Measurements from ENCODE around the gene PROCA1. TPM values are rescaled to one million over a fixed set of nuclear protein-coding genes. Genes with fewer than 3 reads are reported as not detected.

PROCA1 gene
- polyA plus RNA-seq, 1 donor (not counting 4 experiments of a cell fraction or from before 2014, with no cell fraction given), result 0.39 TPM

- DNase-seq (ENCODE audit: low read depth, low spot score) (no peak), FAIRE-seq (no peak)
- Histone ChIP-seq H3K27ac (ENCODE audit: control insufficient read depth, insufficient read depth, low read length) (no peak overlapping the region), H3K9me3 (ENCODE audit: control insufficient read depth, low read depth, low read length) (no peaks in the 10 kb centered on the region), H3K27me3 (ENCODE audit: control insufficient read depth, extremely low read depth, insufficient read depth, low read length) (no peaks in the 10 kb centered on the region), H2AFZ (ENCODE audit: control insufficient read depth, low read length) (no peak overlapping the region), H3K36me3 (ENCODE audit: control insufficient read depth in 2 of 2, extremely low read depth in 1 of 2, insufficient read depth in 2 of 2, low read length in 2 of 2) (peaks cover 17 to 27% of the 10 kb centered on the region in 2 experiments), H3K9ac (ENCODE audit: control insufficient read depth, extremely low read depth, insufficient read depth, low read length) (no peak overlapping the region), H3K4me2 (ENCODE audit: control insufficient read depth, extremely low read depth, insufficient read depth, low read depth, low read length) (no peak overlapping the region), H3K4me3 (ENCODE audit: control insufficient read depth in 2 of 3, extremely low read depth in 1 of 3, insufficient read depth in 2 of 3, low read depth in 1 of 3, low read length in 3 of 3) (no peak overlapping the region), H3K9me1 (ENCODE audit: control insufficient read depth, extremely low read depth, insufficient read depth, low read length) (peaks cover 2% of the 10 kb centered on the region), H4K20me1 (ENCODE audit: control insufficient read depth, extremely low read depth, insufficient read depth, low read length) (peaks cover 7% of the 10 kb centered on the region), H3K4me1 (ENCODE audit: control insufficient read depth, extremely low read depth, insufficient read depth, low read length) (no peaks in the 10 kb centered on the region), H3K79me2 (ENCODE audit: control insufficient read depth, insufficient read depth, low read length) (peaks cover 7% of the 10 kb centered on the region)
- dilution Hi-C loops (cut with MboI; ENCODE audit: extremely low pct_ligation_motif_present, low sequenced_read_pairs), result no loop called here
- TF ChIP-seq, protein P1, sequence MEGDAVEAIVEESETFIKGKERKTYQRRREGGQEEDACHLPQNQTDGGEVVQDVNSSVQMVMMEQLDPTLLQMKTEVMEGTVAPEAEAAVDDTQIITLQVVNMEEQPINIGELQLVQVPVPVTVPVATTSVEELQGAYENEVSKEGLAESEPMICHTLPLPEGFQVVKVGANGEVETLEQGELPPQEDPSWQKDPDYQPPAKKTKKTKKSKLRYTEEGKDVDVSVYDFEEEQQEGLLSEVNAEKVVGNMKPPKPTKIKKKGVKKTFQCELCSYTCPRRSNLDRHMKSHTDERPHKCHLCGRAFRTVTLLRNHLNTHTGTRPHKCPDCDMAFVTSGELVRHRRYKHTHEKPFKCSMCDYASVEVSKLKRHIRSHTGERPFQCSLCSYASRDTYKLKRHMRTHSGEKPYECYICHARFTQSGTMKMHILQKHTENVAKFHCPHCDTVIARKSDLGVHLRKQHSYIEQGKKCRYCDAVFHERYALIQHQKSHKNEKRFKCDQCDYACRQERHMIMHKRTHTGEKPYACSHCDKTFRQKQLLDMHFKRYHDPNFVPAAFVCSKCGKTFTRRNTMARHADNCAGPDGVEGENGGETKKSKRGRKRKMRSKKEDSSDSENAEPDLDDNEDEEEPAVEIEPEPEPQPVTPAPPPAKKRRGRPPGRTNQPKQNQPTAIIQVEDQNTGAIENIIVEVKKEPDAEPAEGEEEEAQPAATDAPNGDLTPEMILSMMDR (optimal IDR thresholded peaks at IDR 0.05 in 1 of 3, IDR thresholded peaks at IDR 0.05 in 1 of 3, conservative IDR thresholded peaks at IDR 0.05 in 1 of 3; ENCODE audit: extremely low read depth in 1 of 3, insufficient read depth in 2 of 3, low read length in 3 of 3), result no peak
- no peak for TF ChIP-seq EZH2 (IDR thresholded peaks at IDR 0.05; ENCODE audit: low read length)
These were observed 44.5 kb upstream of the PROCA1 start for GRCh38 chr17:28756049-28756804.

DNA sequence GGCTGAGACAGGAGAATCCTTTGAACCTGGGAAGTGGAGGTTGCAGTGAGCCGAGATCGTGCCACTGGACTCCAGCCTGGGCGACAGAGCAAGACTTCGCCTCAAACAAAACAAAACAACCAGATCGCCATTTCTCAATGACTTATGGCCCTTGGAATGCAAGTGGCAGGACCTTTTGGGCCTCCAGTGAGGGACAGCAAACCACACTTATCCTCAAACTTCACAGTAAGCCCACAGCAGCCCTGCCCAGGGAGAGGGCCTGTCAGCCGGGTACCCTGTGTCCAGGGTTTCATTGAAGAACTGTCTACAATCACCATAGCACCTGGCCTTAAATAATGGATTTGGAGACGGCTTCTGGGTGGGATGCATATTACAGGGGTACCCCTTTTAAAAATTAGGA, 43.8 kb upstream of the PROCA1 start:
- H3K9me3 ChIP-seq (ENCODE audit: control insufficient read depth, low read depth, low read length), result no peaks in the 10 kb centered on the region
- dilution Hi-C loops (cut with MboI; ENCODE audit: extremely low pct_ligation_motif_present, low sequenced_read_pairs), result no loop called here
- H3K4me1 ChIP-seq (ENCODE audit: control insufficient read depth, extremely low read depth, insufficient read depth, low read length), result no peaks in the 10 kb centered on the region
- FAIRE-seq, result no peak
- H3K79me2 ChIP-seq (ENCODE audit: control insufficient read depth, insufficient read depth, low read length), result peaks cover 13% of the 10 kb centered on the region
- H3K27ac ChIP-seq (ENCODE audit: control insufficient read depth, insufficient read depth, low read length), result no peak overlapping the region
- H3K9ac ChIP-seq (ENCODE audit: control insufficient read depth, extremely low read depth, insufficient read depth, low read length), result no peak overlapping the region
- TF ChIP-seq, protein P1 (optimal IDR thresholded peaks at IDR 0.05 in 1 of 3, IDR thresholded peaks at IDR 0.05 in 1 of 3, conservative IDR thresholded peaks at IDR 0.05 in 1 of 3; ENCODE audit: extremely low read depth in 1 of 3, insufficient read depth in 2 of 3, low read length in 3 of 3), result no peak
- TF ChIP-seq EZH2 (IDR thresholded peaks at IDR 0.05; ENCODE audit: low read length), result no peak
- DNase-seq (ENCODE audit: low read depth, low spot score), result no peak
- no peak overlapping the region for H2AFZ ChIP-seq (ENCODE audit: control insufficient read depth, low read length)
- H3K36me3 ChIP-seq (ENCODE audit: control insufficient read depth in 2 of 2, extremely low read depth in 1 of 2, insufficient read depth in 2 of 2, low read length in 2 of 2), result peaks cover 24 to 29% of the 10 kb centered on the region in 2 experiments
- peaks cover 5% of the 10 kb centered on the region for H4K20me1 ChIP-seq (ENCODE audit: control insufficient read depth, extremely low read depth, insufficient read depth, low read length)
- H3K27me3 ChIP-seq (ENCODE audit: control insufficient read depth, extremely low read depth, insufficient read depth, low read length), result no peaks in the 10 kb centered on the region
- H3K4me3 ChIP-seq (ENCODE audit: control insufficient read depth in 2 of 3, extremely low read depth in 1 of 3, insufficient read depth in 2 of 3, low read depth in 1 of 3, low read length in 3 of 3), result no peak overlapping the region
- peaks cover 2% of the 10 kb centered on the region for H3K9me1 ChIP-seq (ENCODE audit: control insufficient read depth, extremely low read depth, insufficient read depth, low read length)
- H3K4me2 ChIP-seq (ENCODE audit: control insufficient read depth, extremely low read depth, insufficient read depth, low read depth, low read length), result no peak overlapping the region

Data from keratinocyte (primary cell).